Tibial nerve (tissue), 3 donors: ENCODE results near the gene NR4A3.

ENCODE experiments used
- POLR2A ChIP-seq, 2 donors: fragments of 450-650 bp; IDR thresholded peaks; one replicate each; pipeline ENCODE4 v1.6.1; 2017; ENCODE audit warnings: antibody characterized with exemption in 2 of 2, mild to moderate bottlenecking in 2 of 2, moderate library complexity in 2 of 2
- TF ChIP-seq, protein P1 (sequence below), 5 experiments: fragments of 200-600 bp in 3 of 5; fragments of 450-650 bp in 2 of 5; sonication (generic) in 3 of 5; IDR thresholded peaks; one replicate each; pipeline ENCODE4 v1.5.1; 2016 to 2019; ENCODE audit warnings: antibody characterized with exemption in 5 of 5, mild to moderate bottlenecking in 3 of 5, moderate library complexity in 2 of 5

DNA sequence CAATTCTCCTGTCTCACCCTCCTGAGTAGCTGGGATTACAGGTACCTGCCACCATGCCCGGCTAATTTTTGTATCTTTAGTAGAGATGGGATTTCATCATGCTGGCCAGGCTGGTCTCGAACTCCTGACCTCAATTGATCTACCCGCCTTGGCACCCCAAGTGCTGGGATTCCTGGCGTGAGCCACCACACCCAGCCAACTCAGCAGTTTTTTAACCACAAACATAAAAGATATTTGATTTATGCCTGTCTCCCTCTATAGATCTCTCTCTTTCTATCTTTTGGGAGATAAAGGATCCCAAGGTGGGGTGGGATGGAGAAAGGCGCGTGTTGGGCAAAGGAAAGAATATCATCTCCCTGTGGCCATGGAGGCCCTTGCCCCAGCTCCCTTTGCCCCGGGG lies 26.8 kb downstream of the NR4A3 start:
- TF ChIP-seq, protein P1, sequence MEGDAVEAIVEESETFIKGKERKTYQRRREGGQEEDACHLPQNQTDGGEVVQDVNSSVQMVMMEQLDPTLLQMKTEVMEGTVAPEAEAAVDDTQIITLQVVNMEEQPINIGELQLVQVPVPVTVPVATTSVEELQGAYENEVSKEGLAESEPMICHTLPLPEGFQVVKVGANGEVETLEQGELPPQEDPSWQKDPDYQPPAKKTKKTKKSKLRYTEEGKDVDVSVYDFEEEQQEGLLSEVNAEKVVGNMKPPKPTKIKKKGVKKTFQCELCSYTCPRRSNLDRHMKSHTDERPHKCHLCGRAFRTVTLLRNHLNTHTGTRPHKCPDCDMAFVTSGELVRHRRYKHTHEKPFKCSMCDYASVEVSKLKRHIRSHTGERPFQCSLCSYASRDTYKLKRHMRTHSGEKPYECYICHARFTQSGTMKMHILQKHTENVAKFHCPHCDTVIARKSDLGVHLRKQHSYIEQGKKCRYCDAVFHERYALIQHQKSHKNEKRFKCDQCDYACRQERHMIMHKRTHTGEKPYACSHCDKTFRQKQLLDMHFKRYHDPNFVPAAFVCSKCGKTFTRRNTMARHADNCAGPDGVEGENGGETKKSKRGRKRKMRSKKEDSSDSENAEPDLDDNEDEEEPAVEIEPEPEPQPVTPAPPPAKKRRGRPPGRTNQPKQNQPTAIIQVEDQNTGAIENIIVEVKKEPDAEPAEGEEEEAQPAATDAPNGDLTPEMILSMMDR (IDR thresholded peaks at IDR 0.05) = no peak
- no peak for TF ChIP-seq POLR2A (IDR thresholded peaks at IDR 0.05)
